Spleen (tissue), 11 donors: ENCODE data around the gene HOMER3. TPM values are rescaled to one million over a fixed set of nuclear protein-coding genes. Genes with fewer than 3 reads are reported as not detected.

Source experiments
- DNase-seq: peaks from one replicate; pipeline ENCODE4 v3.0.0-alpha.2; 2020
- H3K27ac ChIP-seq, 8 donors: fragments of 200-600 bp; sonication (generic) in 7 of 8; 1 replicate in 4 of 8; 2 replicates in 4 of 8; pipeline versions ENCODE4 v1.5.0 to v1.8.0; 2016 to 2021; ENCODE audit warnings: inconsistent platforms in 4 of 8, mild to moderate bottlenecking in 4 of 8, moderate library complexity in 1 of 8
- H3K27me3 ChIP-seq, 7 donors: fragments of 200-600 bp; sonication (generic) in 6 of 7; replicated peaks in 1 of 7; 1 replicate in 4 of 7; 2 replicates in 3 of 7; pipeline versions ENCODE4 v1.5.0 to v1.8.0; 2016 to 2021; ENCODE audit warnings: inconsistent platforms in 3 of 7, mild to moderate bottlenecking in 1 of 7
- H3K36me3 ChIP-seq, 6 donors: fragments of 200-600 bp; sonication (generic) in 5 of 6; 1 replicate in 4 of 6; 2 replicates in 2 of 6; pipeline versions ENCODE4 v1.5.0 to v1.8.0; 2016 to 2021; ENCODE audit warnings: inconsistent platforms in 2 of 6
- H3K4me1 ChIP-seq, 6 donors: fragments of 200-600 bp; sonication (generic) in 5 of 6; 1 replicate in 3 of 6; 2 replicates in 3 of 6; pipeline versions ENCODE4 v1.5.0 to v1.8.0; 2016 to 2021; ENCODE audit warnings: inconsistent platforms in 3 of 6
- H3K4me3 ChIP-seq, 8 donors: fragments of 200-600 bp; sonication (generic) in 7 of 8; 1 replicate in 4 of 8; 2 replicates in 4 of 8; pipeline versions ENCODE4 v1.5.0 to v1.8.0; 2016 to 2021; ENCODE audit warnings: inconsistent platforms in 4 of 8, mild to moderate bottlenecking in 4 of 8, moderate library complexity in 2 of 8
- H3K9me3 ChIP-seq, 8 donors: fragments of 200-600 bp; sonication (generic) in 7 of 8; 1 replicate in 4 of 8; 2 replicates in 4 of 8; pipeline versions ENCODE4 v1.5.0 to v1.8.0; 2016 to 2021; ENCODE audit warnings: inconsistent platforms in 4 of 8
- CTCF ChIP-seq, 11 experiments: fragments of 200-600 bp in 7 of 11; fragments of 450-650 bp in 4 of 11; sonication (generic) in 4 of 11; IDR thresholded peaks in 8 of 11; conservative IDR thresholded peaks in 3 of 11; 1 replicate in 7 of 11; 2 replicates in 4 of 11; pipeline versions ENCODE4 v1.4.0 to v1.8.0; 2016 to 2021; ENCODE audit warnings: antibody characterized with exemption in 11 of 11, inconsistent platforms in 4 of 11, mild to moderate bottlenecking in 1 of 11
- POLR2A ChIP-seq, 3 donors: fragments of 450-650 bp; IDR thresholded peaks; one replicate each; pipeline ENCODE4 v1.5.1; 2017; ENCODE audit warnings: antibody characterized with exemption in 3 of 3, mild to moderate bottlenecking in 1 of 3
- POLR2AphosphoS5 ChIP-seq, 3 donors: sonication (generic); formaldehyde crosslinking; IDR thresholded peaks; one replicate each; pipeline ENCODE4 v1.5.1; 2017; ENCODE audit warnings: antibody characterized with exemption in 3 of 3
- WGBS, 5 donors: extraction: QIAGEN DNeasy Blood & Tissue Kit in 3 of 5; methylation state at CpG; one replicate each; pipeline versions ENCODE4 v1.1.5 to v1.1.7; 2013 to 2018; 5-methylcytosine and 5-hydroxymethylcytosine counted together
- intact Hi-C: fragments of 100-400 bp; cut with DNase I; formaldehyde crosslinking; loops from one replicate; pipeline ENCODE4 v1.15.0; 2023; ENCODE audit warnings: low total_unique reads
- polyA plus RNA-seq, 3 donors: library from polyadenylated mRNA; stranded (reverse); fragments of 200-250 nt; gene quantifications; one replicate each; pipeline ENCODE4 v1.2.1, GENCODE V29; 2013
- total RNA-seq, 7 donors: library from RNA; depleted of rRNA in 3 of 7; stranded (reverse); fragments of >200 nt in 3 of 7; fragmentation: NEBNext Ultra II Directional in 4 of 7; extraction: Animal tissue kit (Norgen Biotek cat#: 25700) in 4 of 7; gene quantifications; one replicate each; pipeline versions ENCODE4 v1.1.0 to v1.2.1, GENCODE V29; 2016 to 2021
- donor health status: healthy with polysubstance abuse.
- donor health status: DM: no; HTN: no; CAD: no; lungs with moderate emphysema.
- donor health status: DM: no; HTN: no; CAD: no.
- donor health status: Bipolar disorder and iron deficiency.
- donor health status: healthy.
- donor health status: DM: no; HTN: no; CAD: no.
- donor health status: DM: yes; HTN: yes; CAD: no.

HOMER3 gene
- total and polyA plus RNA-seq, 10 donors = 22.4 to 279 (median 86.5) TPM

- no peaks in the 10 kb centered on the region for H3K27me3 ChIP-seq
- peaks cover 0 to 66% (median 43%) of the 10 kb centered on the region in 6 donors for H3K36me3 ChIP-seq
- no peak for TF ChIP-seq POLR2A (IDR thresholded peaks at IDR 0.05)
- TF ChIP-seq CTCF (IDR thresholded peaks at IDR 0.05 in 8 of 11, conservative IDR thresholded peaks at IDR 0.05 in 3 of 11) = peak in 5 of 11 experiments; percentile 17 to 46 (median 40)
- no peak for TF ChIP-seq POLR2AphosphoS5 (IDR thresholded peaks at IDR 0.05)
- H3K9me3 ChIP-seq = no peaks in the 10 kb centered on the region
- 47 to 60% (median 57%) methylated on average over 2 to 5 of the region's 5 CpGs for WGBS, 5 donors
- peaks cover 23 to 73% (median 59%) of the 10 kb centered on the region in 6 donors for H3K4me1 ChIP-seq
- no peak overlapping the region for H3K27ac ChIP-seq
- DNase-seq = peak; percentile 84
- intact Hi-C loops = no loop called here
- H3K4me3 ChIP-seq = no peak overlapping the region
Measured at GRCh38 chr19:18915639-18916038, 25.4 kb downstream of the HOMER3 start.

- TF ChIP-seq POLR2AphosphoS5 (IDR thresholded peaks at IDR 0.05) (peak in 1 of 3 donors; percentile 7), CTCF (IDR thresholded peaks at IDR 0.05 in 8 of 11, conservative IDR thresholded peaks at IDR 0.05 in 3 of 11) (no peak), POLR2A (IDR thresholded peaks at IDR 0.05) (no peak)
- Histone ChIP-seq H3K27ac (no peak overlapping the region), H3K4me1 (peaks cover 12 to 60% (median 47%) of the 10 kb centered on the region in 6 donors), H3K36me3 (peaks cover 0 to 85% (median 59%) of the 10 kb centered on the region in 6 donors), H3K9me3 (no peaks in the 10 kb centered on the region), H3K27me3 (no peaks in the 10 kb centered on the region), H3K4me3 (no peak overlapping the region)
- DNase-seq = no peak
- 91 to 98% (median 95%) methylated on average over 5 of the region's 5 CpGs; no CpG with 5 or more reads in 1 of the 5 donors for WGBS, 5 donors
- intact Hi-C loops = no loop called here
Measured at GRCh38 chr19:18913466-18913865, 27.6 kb downstream of the HOMER3 start.

GRCh38 chr19:18912933-18913332 lies 28.1 kb downstream of the HOMER3 start:
- H3K4me3 ChIP-seq = no peak overlapping the region
- peaks cover 7 to 55% (median 41%) of the 10 kb centered on the region in 6 donors for H3K4me1 ChIP-seq
- 95 to 98% (median 96%) methylated on average over 8 to 14 of the region's 14 CpGs for WGBS, 5 donors
- no peak for DNase-seq
- H3K9me3 ChIP-seq = no peaks in the 10 kb centered on the region
- TF ChIP-seq CTCF (IDR thresholded peaks at IDR 0.05 in 8 of 11, conservative IDR thresholded peaks at IDR 0.05 in 3 of 11) (no peak), POLR2AphosphoS5 (IDR thresholded peaks at IDR 0.05) (peak in 1 of 3 donors; percentile 34), POLR2A (IDR thresholded peaks at IDR 0.05) (no peak)
- no peak overlapping the region for H3K27ac ChIP-seq
- H3K36me3 ChIP-seq = peaks cover 0 to 91% (median 63%) of the 10 kb centered on the region in 6 donors
- intact Hi-C loops = no loop called here
- no peaks in the 10 kb centered on the region for H3K27me3 ChIP-seq

- peaks cover 0 to 34% (median 22%) of the 10 kb centered on the region in 6 donors for H3K4me1 ChIP-seq
- no peaks in the 10 kb centered on the region for H3K27me3 ChIP-seq
- DNase-seq = no peak
- no peak overlapping the region for H3K4me3 ChIP-seq
- intact Hi-C loops = no loop called here
- H3K9me3 ChIP-seq = no peaks in the 10 kb centered on the region
- no peak overlapping the region for H3K27ac ChIP-seq
- 84 to 96% (median 92%) methylated on average over 6 to 19 of the region's 19 CpGs for WGBS, 5 donors
- H3K36me3 ChIP-seq = peaks cover 0 to 100% (median 83%) of the 10 kb centered on the region in 6 donors
- TF ChIP-seq POLR2A (IDR thresholded peaks at IDR 0.05) = no peak
- TF ChIP-seq POLR2AphosphoS5 (IDR thresholded peaks at IDR 0.05) = peak in 2 of 3 donors; percentile 20 to 55
Measured at GRCh38 chr19:18910801-18911436, 30.1 kb downstream of the HOMER3 start.
